ENCODE measurements around the gene TEX35.

Gene TEX35

GRCh38 chr1:178542554-178543289 is 29.8 kb downstream of the TEX35 start:
- H2BK12ac ChIP-seq (ENCODE audit: low read length) = peak overlapping the region; percentile 63
- peak overlapping the region; percentile 100 for H3K4me2 ChIP-seq (ENCODE audit: insufficient read depth, low read length, poor library complexity, severe bottlenecking)
- peak overlapping the region; percentile 99 for H3K18ac ChIP-seq (ENCODE audit: low read length)
- H3K4ac ChIP-seq (ENCODE audit: low read length) = no peak overlapping the region
- no peak overlapping the region for H4K91ac ChIP-seq (ENCODE audit: low read depth, low read length, poor library complexity)
- H4K8ac ChIP-seq (ENCODE audit: low read depth, low read length) = no peak overlapping the region
- no CpG with 5 or more reads among the region's 66 CpGs for WGBS, 2 donors (ENCODE audit: extremely low coverage in 2 of 2, insufficient read length in 2 of 2, insufficient replicate concordance in 1 of 2)
- H3K36me3 ChIP-seq (replicated peaks in 1 of 2; ENCODE audit: control insufficient read depth in 2 of 2, insufficient read depth in 2 of 2, low read length in 2 of 2) = peaks cover 0 to 8% of the 10 kb centered on the region in 2 donors
- peaks cover 0 to 3% of the 10 kb centered on the region in 2 donors for H3K9me3 ChIP-seq (replicated peaks in 1 of 2; ENCODE audit: control insufficient read depth in 2 of 2, insufficient read depth in 1 of 2, low read depth in 1 of 2, low read length in 2 of 2)
- H3K9ac ChIP-seq (ENCODE audit: low read depth, low read length, poor library complexity) = peak overlapping the region; percentile 91
- peak overlapping the region; percentile 61 to 92 for H3K4me3 ChIP-seq (ENCODE audit: low read length in 2 of 2)
- peak overlapping the region; percentile 93 for H3K27ac ChIP-seq (replicated peaks; ENCODE audit: low read length)
- peak overlapping the region; percentile 72 for H3K14ac ChIP-seq (ENCODE audit: low read length)
- H2BK120ac ChIP-seq (ENCODE audit: low read depth, low read length) = peak overlapping the region; percentile 89
- no peak overlapping the region for H2AK5ac ChIP-seq (ENCODE audit: low read depth, low read length)
- H3K79me1 ChIP-seq (ENCODE audit: low read depth, low read length) = no peaks in the 10 kb centered on the region
- peak overlapping the region; percentile 99 for H2AFZ ChIP-seq (ENCODE audit: low read length)
- peak overlapping the region; percentile 72 for H2BK5ac ChIP-seq (ENCODE audit: low read length)
- H2BK15ac ChIP-seq (ENCODE audit: low read length) = peak overlapping the region; percentile 65
- H3K23ac ChIP-seq (ENCODE audit: low read depth, low read length, poor library complexity) = peak overlapping the region; percentile 70
- H3K4me1 ChIP-seq (ENCODE audit: control insufficient read depth in 2 of 2, insufficient read depth in 1 of 2, low read depth in 1 of 2, low read length in 2 of 2) = peaks cover 2 to 3% of the 10 kb centered on the region in 2 donors
- peak; percentile 93 for DNase-seq (ENCODE audit: low spot score)
- H3K27me3 ChIP-seq (ENCODE audit: control insufficient read depth in 3 of 3, insufficient read depth in 3 of 3, low read depth in 1 of 3, low read length in 3 of 3) = no peaks in the 10 kb centered on the region

GRCh38 chr1:178543290-178543607 is 30.3 kb downstream of the TEX35 start:
- H3K14ac ChIP-seq (ENCODE audit: low read length) = peak overlapping the region; percentile 75
- WGBS, 2 donors (ENCODE audit: extremely low coverage in 2 of 2, insufficient read length in 2 of 2, insufficient replicate concordance in 1 of 2) = no CpG with 5 or more reads among the region's 10 CpGs
- peaks cover 0 to 8% of the 10 kb centered on the region in 2 donors for H3K36me3 ChIP-seq (replicated peaks in 1 of 2; ENCODE audit: control insufficient read depth in 2 of 2, insufficient read depth in 2 of 2, low read length in 2 of 2)
- H2BK5ac ChIP-seq (ENCODE audit: low read length) = no peak overlapping the region
- no peaks in the 10 kb centered on the region for H3K27me3 ChIP-seq (ENCODE audit: control insufficient read depth in 3 of 3, insufficient read depth in 3 of 3, low read depth in 1 of 3, low read length in 3 of 3)
- H3K4me1 ChIP-seq (ENCODE audit: control insufficient read depth in 2 of 2, insufficient read depth in 1 of 2, low read depth in 1 of 2, low read length in 2 of 2) = peaks cover 2 to 3% of the 10 kb centered on the region in 2 donors
- H3K9me3 ChIP-seq (replicated peaks in 1 of 2; ENCODE audit: control insufficient read depth in 2 of 2, insufficient read depth in 1 of 2, low read depth in 1 of 2, low read length in 2 of 2) = peaks cover 0 to 3% of the 10 kb centered on the region in 2 donors
- no peak overlapping the region for H4K91ac ChIP-seq (ENCODE audit: low read depth, low read length, poor library complexity)
- H2BK12ac ChIP-seq (ENCODE audit: low read length) = no peak overlapping the region
- H4K8ac ChIP-seq (ENCODE audit: low read depth, low read length) = no peak overlapping the region
- H2BK15ac ChIP-seq (ENCODE audit: low read length) = peak overlapping the region; percentile 65
- no peak overlapping the region for H3K4ac ChIP-seq (ENCODE audit: low read length)
- H2BK120ac ChIP-seq (ENCODE audit: low read depth, low read length) = no peak overlapping the region
- H3K9ac ChIP-seq (ENCODE audit: low read depth, low read length, poor library complexity) = peak overlapping the region; percentile 65
- H2AK5ac ChIP-seq (ENCODE audit: low read depth, low read length) = no peak overlapping the region
- peak overlapping the region; percentile 88 for H3K18ac ChIP-seq (ENCODE audit: low read length)
- no peak for DNase-seq (ENCODE audit: low spot score)
- peak overlapping the region; percentile 59 for H3K4me2 ChIP-seq (ENCODE audit: insufficient read depth, low read length, poor library complexity, severe bottlenecking)
- H2AFZ ChIP-seq (ENCODE audit: low read length) = peak overlapping the region; percentile 99
- peak overlapping the region; percentile 61 to 92 for H3K4me3 ChIP-seq (ENCODE audit: low read length in 2 of 2)
- peak overlapping the region; percentile 93 for H3K27ac ChIP-seq (replicated peaks; ENCODE audit: low read length)
- no peaks in the 10 kb centered on the region for H3K79me1 ChIP-seq (ENCODE audit: low read depth, low read length)
- no peak overlapping the region for H3K23ac ChIP-seq (ENCODE audit: low read depth, low read length, poor library complexity)

DNA sequence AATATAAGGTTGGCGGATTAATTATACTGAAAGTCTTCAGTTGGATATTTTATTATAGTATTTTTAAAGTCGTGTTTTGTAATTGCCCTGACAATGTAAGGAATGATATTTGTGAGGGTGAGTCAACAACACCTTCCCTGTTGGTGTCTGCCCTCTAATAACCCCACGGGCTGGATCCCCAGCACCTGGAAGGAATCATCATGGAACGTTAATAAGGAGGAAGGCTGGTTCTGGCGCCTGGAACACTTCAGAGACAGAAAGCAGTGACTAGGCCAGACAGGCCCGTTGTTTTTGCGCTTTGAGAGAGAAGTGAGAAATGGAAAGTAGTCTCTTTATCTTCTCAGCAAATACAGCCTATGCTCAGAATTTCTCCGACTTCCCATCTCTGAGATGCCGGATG is 31.6 kb downstream of the TEX35 start:
- Histone ChIP-seq H4K91ac (ENCODE audit: low read depth, low read length, poor library complexity) (no peak overlapping the region), H3K4me1 (ENCODE audit: control insufficient read depth in 2 of 2, insufficient read depth in 1 of 2, low read depth in 1 of 2, low read length in 2 of 2) (peaks cover 2 to 3% of the 10 kb centered on the region in 2 donors), H3K18ac (ENCODE audit: low read length) (no peak overlapping the region), H4K8ac (ENCODE audit: low read depth, low read length) (no peak overlapping the region), H2BK12ac (ENCODE audit: low read length) (no peak overlapping the region), H3K79me1 (ENCODE audit: low read depth, low read length) (no peaks in the 10 kb centered on the region), H2BK120ac (ENCODE audit: low read depth, low read length) (no peak overlapping the region), H3K9ac (ENCODE audit: low read depth, low read length, poor library complexity) (no peak overlapping the region), H3K4me3 (ENCODE audit: low read length in 2 of 2) (no peak overlapping the region), H2AFZ (ENCODE audit: low read length) (no peak overlapping the region), H2BK5ac (ENCODE audit: low read length) (no peak overlapping the region), H3K9me3 (replicated peaks in 1 of 2; ENCODE audit: control insufficient read depth in 2 of 2, insufficient read depth in 1 of 2, low read depth in 1 of 2, low read length in 2 of 2) (peaks cover 0 to 3% of the 10 kb centered on the region in 2 donors), H2BK15ac (ENCODE audit: low read length) (no peak overlapping the region), H3K4me2 (ENCODE audit: insufficient read depth, low read length, poor library complexity, severe bottlenecking) (no peak overlapping the region), H2AK5ac (ENCODE audit: low read depth, low read length) (no peak overlapping the region), H3K23ac (ENCODE audit: low read depth, low read length, poor library complexity) (no peak overlapping the region), H3K36me3 (replicated peaks in 1 of 2; ENCODE audit: control insufficient read depth in 2 of 2, insufficient read depth in 2 of 2, low read length in 2 of 2) (peaks cover 0 to 8% of the 10 kb centered on the region in 2 donors), H3K14ac (ENCODE audit: low read length) (no peak overlapping the region), H3K27ac (replicated peaks; ENCODE audit: low read length) (no peak overlapping the region), H3K4ac (ENCODE audit: low read length) (no peak overlapping the region), H3K27me3 (ENCODE audit: control insufficient read depth in 3 of 3, insufficient read depth in 3 of 3, low read depth in 1 of 3, low read length in 3 of 3) (no peaks in the 10 kb centered on the region)
- DNase-seq (ENCODE audit: low spot score) = no peak
- WGBS, 2 donors (ENCODE audit: extremely low coverage in 2 of 2, insufficient read length in 2 of 2, insufficient replicate concordance in 1 of 2) = no CpG with 5 or more reads among the region's 9 CpGs

DNA sequence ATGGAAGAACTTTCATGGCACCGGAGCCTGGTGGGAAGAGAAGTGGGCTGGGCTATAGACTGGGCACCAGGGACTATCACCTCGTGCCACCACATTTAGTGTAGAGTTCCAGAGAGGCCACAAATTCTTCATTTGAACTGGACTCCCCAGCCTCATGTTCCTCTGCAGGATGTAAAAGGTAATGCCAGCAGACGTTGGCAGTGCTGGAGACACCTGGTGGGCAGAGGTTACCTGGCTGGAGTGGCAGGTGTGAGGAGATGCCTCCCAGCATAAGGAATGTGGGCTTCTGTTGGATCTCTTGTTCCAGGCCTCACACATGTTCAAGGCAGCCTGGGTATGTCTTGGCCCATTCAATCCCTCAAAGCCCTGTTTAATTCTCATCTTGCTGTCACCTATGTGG is 35.2 kb downstream of the TEX35 start:
- DNase-seq (ENCODE audit: low spot score) = no peak
- WGBS, 2 donors (ENCODE audit: extremely low coverage in 2 of 2, insufficient read length in 2 of 2, insufficient replicate concordance in 1 of 2) = no CpG with 5 or more reads among the region's 3 CpGs

More for the DNA sequence above, 35.2 kb downstream of the TEX35 start:
- H3K4me3 ChIP-seq (ENCODE audit: low read length in 2 of 2) = no peak overlapping the region
- H2BK5ac ChIP-seq (ENCODE audit: low read length) = no peak overlapping the region
- H3K4me2 ChIP-seq (ENCODE audit: insufficient read depth, low read length, poor library complexity, severe bottlenecking) = no peak overlapping the region
- peaks cover 0 to 8% of the 10 kb centered on the region in 2 donors for H3K36me3 ChIP-seq (replicated peaks in 1 of 2; ENCODE audit: control insufficient read depth in 2 of 2, insufficient read depth in 2 of 2, low read length in 2 of 2)
- no peaks in the 10 kb centered on the region for H3K79me1 ChIP-seq (ENCODE audit: low read depth, low read length)
- H2AK5ac ChIP-seq (ENCODE audit: low read depth, low read length) = no peak overlapping the region
- H3K27ac ChIP-seq (replicated peaks; ENCODE audit: low read length) = no peak overlapping the region
- no peak overlapping the region for H3K18ac ChIP-seq (ENCODE audit: low read length)
- H4K91ac ChIP-seq (ENCODE audit: low read depth, low read length, poor library complexity) = no peak overlapping the region
- H3K23ac ChIP-seq (ENCODE audit: low read depth, low read length, poor library complexity) = no peak overlapping the region
- H2AFZ ChIP-seq (ENCODE audit: low read length) = no peak overlapping the region
- no peak overlapping the region for H3K9ac ChIP-seq (ENCODE audit: low read depth, low read length, poor library complexity)
- peaks cover 0 to 3% of the 10 kb centered on the region in 2 donors for H3K9me3 ChIP-seq (replicated peaks in 1 of 2; ENCODE audit: control insufficient read depth in 2 of 2, insufficient read depth in 1 of 2, low read depth in 1 of 2, low read length in 2 of 2)
- H2BK120ac ChIP-seq (ENCODE audit: low read depth, low read length) = no peak overlapping the region
- no peak overlapping the region for H3K4ac ChIP-seq (ENCODE audit: low read length)
- no peak overlapping the region for H2BK15ac ChIP-seq (ENCODE audit: low read length)
- H3K14ac ChIP-seq (ENCODE audit: low read length) = no peak overlapping the region
- H3K4me1 ChIP-seq (ENCODE audit: control insufficient read depth in 2 of 2, insufficient read depth in 1 of 2, low read depth in 1 of 2, low read length in 2 of 2) = peaks cover 0 to 3% of the 10 kb centered on the region in 2 donors
- no peak overlapping the region for H2BK12ac ChIP-seq (ENCODE audit: low read length)
- no peak overlapping the region for H4K8ac ChIP-seq (ENCODE audit: low read depth, low read length)
- H3K27me3 ChIP-seq (ENCODE audit: control insufficient read depth in 3 of 3, insufficient read depth in 3 of 3, low read depth in 1 of 3, low read length in 3 of 3) = no peaks in the 10 kb centered on the region

All from neuronal stem cell (in vitro differentiated cells).